Subcutaneous adipose tissue (tissue), 4 donors: ENCODE measurements around the gene MBNL2. TPM values are rescaled to one million over a fixed set of nuclear protein-coding genes. Genes with fewer than 3 reads are reported as not detected.

Experiments
- total RNA-seq, 4 donors: library from RNA; depleted of rRNA; stranded (reverse); fragments of >200 nt; gene quantifications; one replicate each; pipeline ENCODE4 v1.1.0, GENCODE V29; 2016
- TF ChIP-seq, protein P1 (sequence below): fragments of 450-650 bp; IDR thresholded peaks from one replicate; pipeline ENCODE4 v1.5.1; 2016; ENCODE audit warnings: low read depth, mild to moderate bottlenecking, control low read depth, antibody characterized with exemption, moderate library complexity

MBNL2 gene
- total RNA-seq, 4 donors from 2014 or later = 83.9 to 141 (median 91.2) TPM

DNA sequence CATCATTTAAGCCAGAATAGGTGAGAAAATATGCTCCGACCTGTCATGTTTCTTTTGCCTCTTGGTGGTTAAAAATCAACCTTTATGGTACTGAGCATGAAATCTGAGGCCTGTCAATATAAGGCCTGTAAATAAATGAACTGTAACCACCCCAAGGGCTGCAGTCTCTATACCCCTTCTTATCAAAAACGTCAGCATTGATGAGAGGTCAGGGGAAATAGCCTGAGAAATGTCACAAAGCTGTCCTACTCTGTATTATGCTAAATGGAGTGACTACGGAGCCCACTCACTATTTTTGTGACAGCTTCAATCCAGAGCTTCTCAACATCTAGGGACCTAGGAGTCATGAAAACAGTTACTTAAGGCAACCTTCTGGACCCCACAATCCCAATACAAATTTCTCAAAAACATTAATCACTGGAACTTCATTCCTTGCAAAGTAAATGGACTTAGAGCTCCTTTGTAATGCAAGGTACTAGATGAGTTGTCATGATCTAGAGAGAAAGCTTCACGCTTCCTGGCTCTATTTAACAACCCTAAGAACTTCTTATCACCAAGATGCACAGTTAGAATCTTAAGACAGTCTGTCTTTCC is 209.1 kb downstream of the MBNL2 start:
- TF ChIP-seq, protein P1, sequence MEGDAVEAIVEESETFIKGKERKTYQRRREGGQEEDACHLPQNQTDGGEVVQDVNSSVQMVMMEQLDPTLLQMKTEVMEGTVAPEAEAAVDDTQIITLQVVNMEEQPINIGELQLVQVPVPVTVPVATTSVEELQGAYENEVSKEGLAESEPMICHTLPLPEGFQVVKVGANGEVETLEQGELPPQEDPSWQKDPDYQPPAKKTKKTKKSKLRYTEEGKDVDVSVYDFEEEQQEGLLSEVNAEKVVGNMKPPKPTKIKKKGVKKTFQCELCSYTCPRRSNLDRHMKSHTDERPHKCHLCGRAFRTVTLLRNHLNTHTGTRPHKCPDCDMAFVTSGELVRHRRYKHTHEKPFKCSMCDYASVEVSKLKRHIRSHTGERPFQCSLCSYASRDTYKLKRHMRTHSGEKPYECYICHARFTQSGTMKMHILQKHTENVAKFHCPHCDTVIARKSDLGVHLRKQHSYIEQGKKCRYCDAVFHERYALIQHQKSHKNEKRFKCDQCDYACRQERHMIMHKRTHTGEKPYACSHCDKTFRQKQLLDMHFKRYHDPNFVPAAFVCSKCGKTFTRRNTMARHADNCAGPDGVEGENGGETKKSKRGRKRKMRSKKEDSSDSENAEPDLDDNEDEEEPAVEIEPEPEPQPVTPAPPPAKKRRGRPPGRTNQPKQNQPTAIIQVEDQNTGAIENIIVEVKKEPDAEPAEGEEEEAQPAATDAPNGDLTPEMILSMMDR = no peak

GRCh38 chr13:97432232-97432916 is 210.2 kb downstream of the MBNL2 start:
- TF ChIP-seq, protein P1 = no peak

GRCh38 chr13:97432917-97433726 is 211.0 kb downstream of the MBNL2 start:
- TF ChIP-seq, protein P1 = no peak

- TF ChIP-seq, protein P1 = no peak
Measured at GRCh38 chr13:97433727-97434396, 211.7 kb downstream of the MBNL2 start, which contains the start of gene RAP2A. TSS of gene RAP2A (plus strand) at chr13:97434169. CDS start at chr13:97434471, 302 bp downstream.

DNA sequence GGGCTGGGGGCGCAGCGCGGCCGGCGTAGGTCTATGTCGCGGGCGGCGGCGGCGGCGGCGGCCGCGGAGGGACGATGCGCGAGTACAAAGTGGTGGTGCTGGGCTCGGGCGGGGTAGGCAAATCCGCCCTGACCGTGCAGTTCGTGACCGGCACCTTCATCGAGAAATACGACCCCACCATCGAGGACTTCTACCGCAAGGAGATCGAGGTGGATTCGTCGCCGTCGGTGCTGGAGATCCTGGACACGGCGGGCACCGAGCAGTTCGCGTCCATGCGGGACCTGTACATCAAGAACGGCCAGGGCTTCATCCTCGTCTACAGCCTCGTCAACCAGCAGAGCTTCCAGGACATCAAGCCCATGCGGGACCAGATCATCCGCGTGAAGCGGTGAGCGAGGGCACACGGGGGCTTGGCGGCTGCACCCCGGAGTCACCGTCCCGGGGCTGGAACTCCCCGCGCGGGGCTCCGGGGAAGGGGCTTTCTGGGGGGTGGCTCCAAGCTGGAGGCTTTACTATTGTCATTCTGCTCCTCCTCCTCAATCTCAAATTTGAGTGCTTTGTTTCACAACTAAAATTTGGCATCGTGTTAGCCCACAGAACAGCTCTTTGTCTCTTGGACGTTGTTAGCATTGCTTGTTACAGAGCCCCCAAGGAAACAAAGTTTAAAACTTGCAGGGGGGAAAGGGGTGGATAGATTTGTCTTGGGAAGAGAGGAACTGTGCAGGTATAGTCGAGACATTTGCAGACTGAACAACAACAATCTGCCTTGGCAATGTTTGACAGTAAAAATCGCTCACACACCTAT is 212.5 kb downstream of the MBNL2 start:
- TF ChIP-seq, protein P1 = no peak

DNA sequence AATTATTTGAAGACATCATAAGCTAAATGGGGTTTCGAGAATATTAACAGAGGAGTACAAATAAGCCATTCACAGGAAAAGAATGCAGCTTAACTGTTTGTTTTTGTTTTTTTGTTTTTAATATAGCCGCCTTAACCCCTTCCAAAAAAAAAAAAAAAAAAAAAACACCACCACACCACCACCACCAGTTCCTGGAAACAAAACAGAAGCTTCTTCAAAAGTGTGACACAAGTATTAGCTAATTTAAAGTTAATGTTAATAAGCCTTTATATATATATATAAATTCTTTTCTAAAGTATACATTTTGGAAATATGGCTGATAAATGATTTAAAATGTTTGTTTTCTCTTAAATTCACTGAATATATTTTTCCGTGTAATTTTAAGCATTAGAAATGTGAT is 213.2 kb downstream of the MBNL2 start:
- TF ChIP-seq, protein P1 = no peak
